H1 (cell line): Measurements from ENCODE around the gene PCNX3. TPM values are rescaled to one million over a fixed set of nuclear protein-coding genes. Genes with fewer than 3 reads are reported as not detected.

Source experiments
- YY1 ChIP-seq: IDR thresholded peaks from 2 replicates; pipeline ENCODE4 v1.6.1; 2011; ENCODE audit warnings: low read depth, mild to moderate bottlenecking, low read length
- polyA plus RNA-seq, 7 experiments: library from polyadenylated mRNA; depleted of rRNA in 3 of 7; stranded (reverse) in 5 of 7; unstranded in 2 of 7; fragments of >200 nt in 5 of 7; fragments of 200-250 nt in 2 of 7; gene quantifications; 1 replicate in 5 of 7; 2 replicates in 1 of 7; 4 replicates in 1 of 7; pipeline versions ENCODE4 v1.2.1 to v1.2.3, GENCODE V29; 2011 to 2013; ENCODE audit warnings: missing spikeins in 2 of 7, mixed read lengths in 2 of 7
- total RNA-seq: library from RNA; stranded (reverse); fragmentation: NEBNext Ultra II Directional; extraction: Animal tissue kit (Norgen Biotek cat#: 25700); gene quantifications from 2 replicates; pipeline ENCODE4 v1.2.1, GENCODE V29; 2021

The PCNX3 gene
- total and polyA plus RNA-seq, 2 of the 8 experiments (the other 6 are each of a cell fraction or from before 2014, with no cell fraction given) = 27.2 to 38.8 TPM

DNA sequence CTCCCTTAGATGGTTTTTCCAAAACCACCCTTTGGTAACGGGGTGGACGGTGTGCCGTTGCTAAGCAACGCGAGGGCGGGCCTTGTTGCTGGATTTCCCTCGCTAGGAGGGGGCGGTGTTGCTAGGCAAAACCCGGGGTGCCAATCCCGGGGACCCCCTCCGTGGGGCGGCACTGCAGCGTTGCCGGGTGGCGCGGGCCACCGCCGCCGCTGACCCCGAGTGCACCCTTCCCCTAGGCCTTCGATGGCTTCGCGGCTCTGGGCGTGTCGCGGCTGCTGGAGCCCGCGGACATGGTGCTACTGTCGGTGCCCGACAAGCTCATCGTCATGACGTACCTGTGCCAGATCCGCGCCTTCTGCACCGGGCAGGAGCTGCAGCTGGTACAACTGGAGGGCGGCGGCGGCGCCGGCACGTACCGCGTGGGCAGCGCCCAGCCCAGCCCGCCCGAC lies 30.8 kb upstream of the PCNX3 start (continued):
- TF ChIP-seq YY1 = no peak
